ENCODE measurements around the gene RALGAPA2.
A peak's percentile ranks its signal among the peaks of the same experiment; 100 is the strongest.
"Not testable (repeated sequence)": the region's sequence is repeated elsewhere in the genome, so short reads cannot be mapped to it uniquely, and the experiment has no call there.

The RALGAPA2 gene

GRCh38 chr20:20363434-20363798 lies 349.0 kb downstream of the RALGAPA2 start:
- no peak for DNase-seq

DNA sequence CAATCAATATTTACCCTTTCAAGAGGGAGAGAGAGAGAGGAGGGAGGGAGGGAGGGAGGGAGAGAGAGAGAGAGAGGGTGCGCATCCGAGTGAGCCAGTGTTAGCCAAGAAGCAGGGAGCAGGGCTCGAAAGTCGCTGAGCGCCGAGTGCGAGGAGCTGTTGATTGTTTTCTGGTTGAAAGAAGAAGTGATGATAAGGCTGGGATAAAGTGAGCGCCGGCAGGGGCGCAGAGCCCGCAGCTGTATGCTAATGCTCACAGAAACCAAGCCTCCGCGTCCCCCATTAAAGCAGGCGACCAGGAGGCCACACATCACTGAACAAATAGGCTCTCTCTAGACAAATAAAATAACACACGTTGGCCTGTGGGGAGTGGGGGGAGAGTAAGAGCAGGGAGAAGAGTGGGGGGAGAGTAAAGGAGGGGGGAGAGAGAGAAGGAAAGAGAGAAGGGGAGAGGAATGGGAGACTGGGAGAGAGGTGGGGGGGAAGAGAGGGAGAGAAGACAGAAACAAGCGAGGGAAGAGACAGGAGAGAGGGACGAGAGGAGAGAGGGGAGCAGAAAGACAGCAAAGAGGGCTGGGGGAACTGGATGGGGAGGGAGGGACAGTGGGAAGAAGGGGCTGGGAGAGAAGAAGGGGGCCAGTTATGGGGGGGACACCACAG lies 349.5 kb downstream of the RALGAPA2 start:
- no peak for DNase-seq

- peak; percentile 69 for DNase-seq
These were observed 352.0 kb downstream of the RALGAPA2 start for GRCh38 chr20:20360464-20360863.

DNA sequence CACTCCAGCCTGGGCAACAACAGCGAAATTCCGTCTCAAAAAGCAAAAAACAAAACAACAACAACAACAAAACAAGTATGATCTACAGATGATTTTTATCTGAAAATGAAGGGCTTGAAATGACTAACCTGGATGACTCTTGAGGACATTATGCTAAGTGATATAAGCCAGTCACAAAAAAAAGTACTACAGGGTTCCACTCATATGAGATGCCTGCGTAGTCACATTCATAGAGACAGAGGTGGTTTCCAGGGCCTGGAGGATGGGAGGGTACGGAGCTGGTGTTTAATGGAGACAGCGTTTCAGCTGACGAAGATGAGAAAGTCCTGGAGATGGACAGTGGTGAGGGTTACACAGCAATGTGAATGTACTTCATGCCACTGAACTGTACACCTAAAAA lies 352.8 kb downstream of the RALGAPA2 start:
- no peak for DNase-seq

GRCh38 chr20:20358801-20359200 lies 353.6 kb downstream of the RALGAPA2 start:
- no peak for DNase-seq

DNA sequence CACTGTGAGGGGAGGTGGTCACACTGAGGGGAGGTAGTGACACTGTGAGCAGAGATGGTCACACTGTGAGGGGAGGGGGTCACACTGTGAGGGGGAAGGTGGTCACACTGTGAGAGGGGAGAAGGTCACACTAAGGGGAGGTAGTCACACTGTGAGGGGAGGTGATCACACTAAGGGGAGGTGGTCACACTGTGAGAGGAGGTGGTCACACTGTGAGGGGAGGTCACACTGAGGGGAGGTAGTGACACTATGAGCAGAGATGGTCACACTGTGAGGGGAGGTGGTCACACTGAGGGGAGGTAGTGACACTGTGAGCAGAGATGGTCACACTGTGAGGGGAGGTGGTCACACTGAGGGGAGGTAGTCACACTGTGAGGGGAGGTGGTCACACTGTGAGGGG lies 356.9 kb downstream of the RALGAPA2 start:
- not testable (repeated sequence) for DNase-seq

DNA sequence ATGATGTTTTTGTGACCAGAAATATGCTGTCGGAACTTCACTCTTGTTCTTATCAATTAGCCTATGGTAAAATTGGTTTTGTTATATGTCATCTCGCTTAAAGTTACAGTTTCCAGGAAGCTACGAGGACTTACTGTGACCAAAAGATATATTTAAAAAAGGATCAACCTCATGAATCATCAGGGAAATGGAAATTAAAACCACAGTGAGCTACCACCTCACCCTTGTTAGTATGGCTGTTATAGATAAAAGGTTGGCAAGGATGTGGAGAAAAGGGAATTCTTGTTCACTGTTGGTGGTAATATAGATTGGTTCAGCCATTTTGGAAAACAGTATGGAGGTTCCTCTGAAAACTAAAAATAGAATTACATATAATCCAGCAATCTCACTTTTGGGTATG lies 358.9 kb downstream of the RALGAPA2 start:
- no peak for DNase-seq

- DNase-seq, result no peak
These were observed 368.0 kb downstream of the RALGAPA2 start for GRCh38 chr20:20344476-20344875.

DNA sequence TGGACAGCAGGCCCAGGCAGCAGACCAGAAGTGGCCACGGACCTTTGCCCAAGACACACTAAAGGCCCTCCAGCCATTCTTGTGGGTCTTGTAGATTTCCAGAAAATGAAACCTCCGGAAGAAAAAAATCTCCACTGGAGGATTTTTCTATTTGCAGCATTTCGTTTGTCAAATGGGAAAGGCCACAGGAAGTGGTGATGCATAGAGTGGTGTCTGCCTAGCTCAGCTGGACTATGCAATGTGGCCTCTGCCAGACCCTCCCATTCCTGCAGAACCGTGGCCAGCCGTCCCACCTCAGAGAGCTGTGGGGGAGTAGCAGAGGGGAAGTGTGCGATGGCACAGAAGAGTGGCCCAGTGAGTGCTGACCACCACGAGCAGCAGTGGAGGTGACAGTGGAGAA lies 368.5 kb downstream of the RALGAPA2 start:
- no peak for DNase-seq

Data from 8988T (cell line).